NCI-H524 (cell line): ENCODE results near the gene ZFYVE28.

Experiments used
- DNase-seq, 2 experiments: peaks; one replicate each; lab custom pipeline; 2025; lab: John Stamatoyannopoulos, UW

Gene ZFYVE28

GRCh38 chr4:2352171-2352570 is 66.3 kb downstream of the ZFYVE28 start:
- DNase-seq: no peak

GRCh38 chr4:2350982-2351381 is 67.5 kb downstream of the ZFYVE28 start:
- no peak for DNase-seq

GRCh38 chr4:2348786-2349185 is 69.7 kb downstream of the ZFYVE28 start:
- DNase-seq: no peak

GRCh38 chr4:2347190-2347589 is 71.3 kb downstream of the ZFYVE28 start:
- no peak for DNase-seq

- peak; percentile 46 to 68 for DNase-seq
Observed at GRCh38 chr4:2343476-2343875, 75.0 kb downstream of the ZFYVE28 start.

GRCh38 chr4:2341911-2342652 is 76.4 kb downstream of the ZFYVE28 start:
- DNase-seq: no peak

- DNase-seq: no peak
Observed at GRCh38 chr4:2341261-2341841, 77.1 kb downstream of the ZFYVE28 start.

GRCh38 chr4:2340272-2341061 is 78.0 kb downstream of the ZFYVE28 start:
- no peak for DNase-seq

GRCh38 chr4:2339458-2340271 is 78.8 kb downstream of the ZFYVE28 start:
- DNase-seq: no peak

- DNase-seq: no peak
Observed at GRCh38 chr4:2338754-2339457, 79.5 kb downstream of the ZFYVE28 start.

GRCh38 chr4:2337896-2338295 is 80.5 kb downstream of the ZFYVE28 start:
- no peak for DNase-seq

GRCh38 chr4:2337131-2337723 is 81.2 kb downstream of the ZFYVE28 start:
- no peak for DNase-seq

GRCh38 chr4:2336659-2337058 is 81.8 kb downstream of the ZFYVE28 start:
- no peak for DNase-seq

- no peak for DNase-seq
Observed at GRCh38 chr4:2335729-2336101, 82.7 kb downstream of the ZFYVE28 start.

GRCh38 chr4:2334826-2335728 is 83.4 kb downstream of the ZFYVE28 start:
- DNase-seq: no peak

GRCh38 chr4:2333916-2334644 is 84.4 kb downstream of the ZFYVE28 start:
- no peak for DNase-seq

- DNase-seq: no peak
Observed at GRCh38 chr4:2333356-2333841, 85.0 kb downstream of the ZFYVE28 start.

GRCh38 chr4:2332976-2333319 is 85.5 kb downstream of the ZFYVE28 start:
- DNase-seq: no peak

- DNase-seq: no peak
Observed at GRCh38 chr4:2332201-2332975, 86.1 kb downstream of the ZFYVE28 start.
